Activated naive CD8-positive, alpha-beta T cell treated with anti-CD3 and anti-CD28 coated beads, Interleukin-2, amount 50 U/mL, for 24 hours (primary cell): ENCODE results near the gene THSD7B.
"Not testable (repeated sequence)": the region's sequence is repeated elsewhere in the genome, so short reads cannot be mapped to it uniquely, and the experiment has no call there.

Source experiments
- ATAC-seq: fragments of 150-1000 bp; cut with Tn5 transposase; one replicate; pipeline ENCODE4 v1.10.0; 2021
- DNase-seq: peaks from one replicate; pipeline ENCODE4 v3.0.0; 2021
- H3K27ac Mint-ChIP-seq: one replicate; pipeline ENCODE4 v1.8.0; 2021; ENCODE audit warnings: mild to moderate bottlenecking, mixed read lengths
- H3K27me3 Mint-ChIP-seq: one replicate; pipeline ENCODE4 v1.8.0; 2021; ENCODE audit warnings: mixed read lengths
- H3K36me3 Mint-ChIP-seq: one replicate; pipeline ENCODE4 v1.8.0; 2021; ENCODE audit warnings: low read depth, mixed read lengths
- H3K4me1 Mint-ChIP-seq: one replicate; pipeline ENCODE4 v1.8.0; 2021; ENCODE audit warnings: mixed read lengths
- H3K4me3 Mint-ChIP-seq: one replicate; pipeline ENCODE4 v1.8.0; 2021; ENCODE audit warnings: mild to moderate bottlenecking, moderate library complexity, mixed read lengths
- H3K9me3 Mint-ChIP-seq: one replicate; pipeline ENCODE4 v1.8.0; 2021; ENCODE audit warnings: mixed read lengths

THSD7B gene

GRCh38 chr2:137020452-137021196 lies 255.3 kb downstream of the THSD7B start:
- Mint-ChIP-seq H3K9me3 (no peaks in the 10 kb centered on the region), H3K4me3 (no peak overlapping the region), H3K36me3 (no peaks in the 10 kb centered on the region), H3K4me1 (no peaks in the 10 kb centered on the region), H3K27me3 (no peaks in the 10 kb centered on the region), H3K27ac (no peak overlapping the region)
- no peak for ATAC-seq
- no peak for DNase-seq

DNA sequence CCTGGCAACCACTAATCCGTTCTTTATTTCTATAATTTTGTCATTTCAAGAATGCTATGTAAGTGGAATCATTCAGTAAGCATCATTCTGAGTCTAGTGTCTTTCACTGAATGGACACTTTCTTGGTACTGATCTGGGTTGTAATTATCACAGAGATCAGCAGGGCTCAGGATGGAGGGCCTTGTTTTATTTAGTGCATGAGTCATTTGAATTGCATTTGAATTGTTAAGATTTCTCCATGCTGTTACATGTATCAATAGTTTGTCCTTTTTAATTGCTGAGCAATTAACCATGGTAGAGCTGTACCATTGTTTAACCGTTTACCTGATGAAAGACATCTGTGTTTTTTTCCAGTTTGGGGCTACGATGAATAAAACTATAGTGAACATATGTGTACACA lies 256.4 kb downstream of the THSD7B start:
- no peaks in the 10 kb centered on the region for H3K4me1 Mint-ChIP-seq
- no peaks in the 10 kb centered on the region for H3K27me3 Mint-ChIP-seq
- ATAC-seq (no peak), DNase-seq (no peak)
- H3K36me3 Mint-ChIP-seq, result no peaks in the 10 kb centered on the region
- H3K27ac Mint-ChIP-seq, result no peak overlapping the region
- H3K9me3 Mint-ChIP-seq, result no peaks in the 10 kb centered on the region
- H3K4me3 Mint-ChIP-seq, result no peak overlapping the region

DNA sequence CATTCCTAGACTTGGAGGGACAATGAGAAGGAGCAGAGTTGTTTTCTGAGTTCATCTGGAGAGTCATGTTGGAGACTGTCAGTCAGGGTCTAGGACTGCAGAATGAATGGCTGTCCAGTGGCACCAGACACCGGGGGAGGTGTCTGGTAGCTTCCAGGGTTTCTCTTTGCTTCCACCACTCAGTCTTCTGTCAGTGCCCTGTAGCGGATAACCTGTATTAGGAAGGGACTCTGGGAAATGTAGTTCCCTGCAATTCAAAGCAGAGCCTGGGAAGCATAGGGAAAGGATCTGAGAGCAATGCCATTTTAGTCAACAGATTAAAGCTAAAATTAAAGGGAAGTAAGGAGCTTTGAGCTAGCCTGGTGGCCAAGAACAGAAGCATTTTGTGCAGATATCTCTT lies 257.9 kb downstream of the THSD7B start:
- Mint-ChIP-seq H3K36me3 (no peaks in the 10 kb centered on the region), H3K9me3 (no peaks in the 10 kb centered on the region), H3K4me1 (no peaks in the 10 kb centered on the region), H3K27ac (no peak overlapping the region), H3K27me3 (no peaks in the 10 kb centered on the region), H3K4me3 (no peak overlapping the region)
- DNase-seq, result no peak
- no peak for ATAC-seq

GRCh38 chr2:137031731-137032130 lies 266.4 kb downstream of the THSD7B start:
- peaks cover 3% of the 10 kb centered on the region for H3K9me3 Mint-ChIP-seq
- no peak for ATAC-seq
- no peak for DNase-seq
- H3K27ac Mint-ChIP-seq, result no peak overlapping the region
- H3K4me1 Mint-ChIP-seq, result no peaks in the 10 kb centered on the region
- H3K36me3 Mint-ChIP-seq, result no peaks in the 10 kb centered on the region
- no peaks in the 10 kb centered on the region for H3K27me3 Mint-ChIP-seq
- no peak overlapping the region for H3K4me3 Mint-ChIP-seq

DNA sequence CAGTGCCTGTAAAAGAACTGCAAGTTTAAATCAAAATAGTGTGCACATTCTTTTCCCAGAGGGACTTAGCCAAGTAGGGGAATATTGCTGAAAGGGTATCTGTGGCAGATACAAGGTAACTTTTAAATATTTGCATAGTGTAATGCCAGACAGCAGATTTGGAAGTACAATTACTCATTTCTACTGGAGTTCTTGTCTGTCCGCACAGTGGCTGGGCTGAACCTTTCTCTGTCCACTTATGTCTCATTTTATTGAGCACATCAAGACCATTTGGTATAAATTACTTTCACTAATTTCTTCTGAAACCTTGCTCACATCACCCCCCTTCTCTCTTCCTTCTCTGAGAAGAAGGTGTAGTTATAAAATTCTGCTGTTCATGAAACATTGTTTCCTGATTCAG lies 271.3 kb downstream of the THSD7B start:
- ATAC-seq (no peak), DNase-seq (no peak)
- peaks cover 3% of the 10 kb centered on the region for H3K9me3 Mint-ChIP-seq
- no peak overlapping the region for H3K4me3 Mint-ChIP-seq
- H3K27me3 Mint-ChIP-seq, result no peaks in the 10 kb centered on the region
- no peak overlapping the region for H3K27ac Mint-ChIP-seq
- no peaks in the 10 kb centered on the region for H3K4me1 Mint-ChIP-seq
- H3K36me3 Mint-ChIP-seq, result no peaks in the 10 kb centered on the region

DNA sequence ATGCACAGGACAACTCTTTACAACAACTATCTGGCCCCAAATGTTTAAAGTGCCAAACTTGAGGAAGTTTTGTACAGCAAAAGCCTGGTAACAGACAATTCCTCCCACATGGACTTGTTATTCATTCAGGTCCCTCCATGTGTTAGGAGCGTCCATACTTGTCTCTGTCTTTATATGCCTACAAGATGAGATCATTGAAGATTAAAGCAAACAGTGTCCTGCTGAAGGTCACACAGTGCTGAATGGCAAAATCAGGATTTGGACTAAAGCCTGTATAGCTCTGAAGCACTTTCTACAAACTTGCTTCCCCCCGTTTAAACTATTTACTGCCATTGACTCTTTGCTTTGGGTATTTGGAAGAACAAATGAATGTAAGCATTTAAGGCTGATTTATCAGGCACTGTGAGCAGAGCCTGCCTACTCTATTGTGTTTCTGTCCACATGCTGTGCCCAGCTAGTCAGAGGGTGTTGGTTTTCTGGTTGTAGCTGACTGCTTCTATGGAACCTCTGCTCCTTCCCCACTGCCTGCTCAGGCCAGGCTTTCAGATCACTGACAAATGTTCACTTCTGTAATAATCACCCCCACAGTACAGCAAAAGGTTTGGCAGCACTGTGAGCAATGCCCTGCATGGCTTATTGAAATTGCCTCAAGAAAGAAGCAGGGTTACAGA lies 274.3 kb downstream of the THSD7B start:
- H3K27me3 Mint-ChIP-seq, result no peaks in the 10 kb centered on the region
- no peak overlapping the region for H3K4me3 Mint-ChIP-seq
- peaks cover 3% of the 10 kb centered on the region for H3K9me3 Mint-ChIP-seq
- DNase-seq (no peak), ATAC-seq (no peak)
- no peaks in the 10 kb centered on the region for H3K36me3 Mint-ChIP-seq
- H3K27ac Mint-ChIP-seq, result no peak overlapping the region
- H3K4me1 Mint-ChIP-seq, result no peaks in the 10 kb centered on the region

DNA sequence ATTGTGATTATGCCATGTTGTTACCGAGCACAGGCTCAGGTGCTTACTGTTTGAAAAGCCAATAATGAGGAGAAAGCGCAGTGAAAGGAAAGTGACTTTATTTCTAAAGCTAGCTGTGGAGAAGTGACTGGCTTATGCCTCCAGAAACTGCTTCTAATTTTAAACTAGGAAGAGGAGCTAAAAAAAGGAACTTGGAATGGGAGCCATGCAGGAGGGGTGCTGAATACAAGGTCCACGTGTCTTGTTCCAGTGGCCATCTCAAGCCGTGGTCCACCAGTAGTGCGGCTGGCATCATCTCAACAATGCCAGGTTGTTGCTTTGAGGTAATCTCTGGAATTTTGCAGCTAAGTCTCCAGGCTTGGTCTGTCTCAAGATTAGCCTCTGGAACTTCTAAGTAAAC lies 282.0 kb downstream of the THSD7B start:
- Mint-ChIP-seq H3K36me3 (no peaks in the 10 kb centered on the region), H3K27me3 (no peaks in the 10 kb centered on the region), H3K4me3 (no peak overlapping the region), H3K4me1 (no peaks in the 10 kb centered on the region), H3K9me3 (no peaks in the 10 kb centered on the region), H3K27ac (no peak overlapping the region)
- no peak for ATAC-seq
- no peak for DNase-seq

- no peaks in the 10 kb centered on the region for H3K9me3 Mint-ChIP-seq
- H3K36me3 Mint-ChIP-seq, result no peaks in the 10 kb centered on the region
- no peak for ATAC-seq
Measured at GRCh38 chr2:137048455-137048854, 283.1 kb downstream of the THSD7B start.

GRCh38 chr2:137049518-137049917 lies 284.2 kb downstream of the THSD7B start:
- no peaks in the 10 kb centered on the region for H3K4me1 Mint-ChIP-seq

More at GRCh38 chr2:137048455-137048854, 283.1 kb downstream of the THSD7B start:
- H3K27ac Mint-ChIP-seq, result no peak overlapping the region
- no peaks in the 10 kb centered on the region for H3K4me1 Mint-ChIP-seq
- no peak overlapping the region for H3K4me3 Mint-ChIP-seq
- no peak for DNase-seq
- H3K27me3 Mint-ChIP-seq, result no peaks in the 10 kb centered on the region

GRCh38 chr2:137050949-137051348 lies 285.6 kb downstream of the THSD7B start:
- Mint-ChIP-seq H3K4me1 (no peaks in the 10 kb centered on the region), H3K9me3 (no peaks in the 10 kb centered on the region), H3K27me3 (no peaks in the 10 kb centered on the region), H3K36me3 (no peaks in the 10 kb centered on the region), H3K4me3 (no peak overlapping the region), H3K27ac (no peak overlapping the region)
- ATAC-seq (no peak), DNase-seq (no peak)

More at GRCh38 chr2:137049518-137049917, 284.2 kb downstream of the THSD7B start:
- H3K9me3 Mint-ChIP-seq, result no peaks in the 10 kb centered on the region
- H3K4me3 Mint-ChIP-seq, result no peak overlapping the region
- no peaks in the 10 kb centered on the region for H3K36me3 Mint-ChIP-seq
- ATAC-seq, result no peak
- no peak for DNase-seq
- no peaks in the 10 kb centered on the region for H3K27me3 Mint-ChIP-seq
- H3K27ac Mint-ChIP-seq, result no peak overlapping the region

DNA sequence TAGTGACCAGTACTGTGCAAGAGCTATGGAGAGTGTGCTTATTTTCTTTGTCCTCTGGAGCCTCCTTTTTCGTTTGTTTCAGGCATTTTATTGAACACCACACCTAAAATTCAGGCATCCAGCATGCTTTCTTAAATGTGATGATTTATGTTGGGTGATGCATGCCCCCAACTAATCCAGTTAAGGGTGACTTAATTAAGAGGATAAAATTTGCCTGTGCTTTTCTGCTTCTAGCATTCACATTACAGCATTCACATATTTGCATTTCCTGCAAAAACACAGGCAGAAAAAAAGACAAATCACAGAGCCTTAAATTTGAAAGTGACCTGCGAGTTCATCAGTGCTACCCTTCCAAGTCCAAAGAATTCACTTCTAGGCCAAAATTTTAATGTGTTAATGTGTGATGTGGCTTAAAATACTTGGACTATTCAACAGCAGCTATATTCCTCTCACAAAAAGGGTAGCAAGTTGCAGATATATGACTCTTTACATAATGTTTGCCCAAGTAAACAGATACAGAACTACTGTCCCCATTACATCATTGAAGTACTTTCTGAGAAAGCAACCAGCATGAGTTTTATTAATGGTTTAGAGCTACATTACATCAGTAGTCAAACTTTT lies 286.5 kb downstream of the THSD7B start:
- no peak for DNase-seq
- Mint-ChIP-seq H3K36me3 (no peaks in the 10 kb centered on the region), H3K27me3 (no peaks in the 10 kb centered on the region), H3K4me3 (no peak overlapping the region), H3K27ac (no peak overlapping the region), H3K9me3 (no peaks in the 10 kb centered on the region), H3K4me1 (no peaks in the 10 kb centered on the region)
- ATAC-seq, result no peak

GRCh38 chr2:137056704-137057103 lies 291.4 kb downstream of the THSD7B start:
- Mint-ChIP-seq H3K36me3 (no peaks in the 10 kb centered on the region), H3K4me3 (no peak overlapping the region), H3K4me1 (no peaks in the 10 kb centered on the region)

GRCh38 chr2:137076111-137076765 lies 310.9 kb downstream of the THSD7B start:
- not testable (repeated sequence) for ATAC-seq, DNase-seq, H3K4me1 Mint-ChIP-seq, H3K36me3 Mint-ChIP-seq, H3K4me3 Mint-ChIP-seq, H3K27me3 Mint-ChIP-seq, H3K27ac Mint-ChIP-seq
- peaks cover 17% of the 10 kb centered on the region for H3K9me3 Mint-ChIP-seq

More at GRCh38 chr2:137056704-137057103, 291.4 kb downstream of the THSD7B start:
- DNase-seq (no peak), ATAC-seq (no peak)
- Mint-ChIP-seq H3K27me3 (no peaks in the 10 kb centered on the region), H3K27ac (no peak overlapping the region), H3K9me3 (no peaks in the 10 kb centered on the region)

GRCh38 chr2:137091704-137092103 lies 326.4 kb downstream of the THSD7B start:
- no peak for DNase-seq

GRCh38 chr2:137093116-137093515 lies 327.8 kb downstream of the THSD7B start:
- Mint-ChIP-seq H3K4me3 (no peak overlapping the region), H3K27ac (no peak overlapping the region), H3K27me3 (no peaks in the 10 kb centered on the region), H3K9me3 (peaks cover 6% of the 10 kb centered on the region), H3K36me3 (no peaks in the 10 kb centered on the region), H3K4me1 (no peaks in the 10 kb centered on the region)
- ATAC-seq (no peak), DNase-seq (no peak)

More at GRCh38 chr2:137091704-137092103, 326.4 kb downstream of the THSD7B start:
- H3K27ac Mint-ChIP-seq, result no peak overlapping the region
- ATAC-seq, result no peak
- no peaks in the 10 kb centered on the region for H3K27me3 Mint-ChIP-seq
- H3K36me3 Mint-ChIP-seq, result no peaks in the 10 kb centered on the region
- H3K4me3 Mint-ChIP-seq, result no peak overlapping the region
- H3K9me3 Mint-ChIP-seq, result peaks cover 6% of the 10 kb centered on the region
- no peaks in the 10 kb centered on the region for H3K4me1 Mint-ChIP-seq
